Heart left ventricle (tissue), 16 donors: ENCODE measurements around the gene CCL3. TPM values are rescaled to one million over a fixed set of nuclear protein-coding genes. Genes with fewer than 3 reads are reported as not detected.

Source experiments
- ATAC-seq, 4 donors: fragments of 200-7000 bp; cut with Tn5 transposase; one replicate each; pipeline ENCODE4 v1.9.1; 2020 to 2022; ENCODE audit warnings: moderate library complexity in 4 of 4, mild to moderate bottlenecking in 3 of 4, moderate number of reproducible peaks in 1 of 4
- DNase-seq, 5 donors: peaks; one replicate each; pipeline ENCODE4 v3.0.0-alpha.2; 2020
- H3K27ac ChIP-seq, 12 donors: fragments of 200-600 bp; sonication (generic) in 4 of 12; one replicate each; pipeline versions ENCODE4 v1.5.0 to v1.8.0; 2016 to 2022; ENCODE audit warnings: mild to moderate bottlenecking in 2 of 12
- H3K27me3 ChIP-seq, 9 donors: fragments of 200-600 bp; sonication (generic) in 2 of 9; one replicate each; pipeline versions ENCODE4 v1.5.1 to v1.8.0; 2016 to 2022; ENCODE audit warnings: mild to moderate bottlenecking in 3 of 9
- H3K36me3 ChIP-seq, 9 donors: fragments of 200-600 bp; sonication (generic) in 2 of 9; one replicate each; pipeline versions ENCODE4 v1.5.0 to v1.8.0; 2018 to 2022; ENCODE audit warnings: mild to moderate bottlenecking in 2 of 9
- H3K4me1 ChIP-seq, 12 donors: fragments of 200-600 bp; sonication (generic) in 4 of 12; one replicate each; pipeline versions ENCODE4 v1.5.0 to v1.8.0; 2016 to 2022; ENCODE audit warnings: mild to moderate bottlenecking in 3 of 12
- H3K4me3 ChIP-seq, 12 donors: fragments of 200-600 bp; sonication (generic) in 4 of 12; one replicate each; pipeline versions ENCODE4 v1.5.0 to v1.8.0; 2017 to 2022; ENCODE audit warnings: mild to moderate bottlenecking in 9 of 12, moderate library complexity in 4 of 12
- H3K9me3 ChIP-seq, 12 donors: fragments of 200-600 bp; sonication (generic) in 4 of 12; one replicate each; pipeline versions ENCODE4 v1.5.0 to v1.8.0; 2016 to 2022; ENCODE audit warnings: mild to moderate bottlenecking in 1 of 12
- POLR2A ChIP-seq, 2 donors: fragments of 450-650 bp; IDR thresholded peaks; one replicate each; pipeline ENCODE4 v1.6.1; 2017; ENCODE audit warnings: antibody characterized with exemption in 2 of 2, mild to moderate bottlenecking in 2 of 2, moderate library complexity in 2 of 2
- WGBS, 4 donors: extraction: QIAGEN DNeasy Blood & Tissue Kit in 2 of 4; methylation state at CpG; one replicate each; pipeline versions ENCODE4 v1.1.5 to v1.1.7; 2013 to 2018; 5-methylcytosine and 5-hydroxymethylcytosine counted together
- intact Hi-C, 10 donors: fragments of 100-400 bp; cut with DNase I; formaldehyde crosslinking; loops; one replicate each; pipeline versions ENCODE4 v1.11.1 to v1.14.2; 2022
- polyA plus RNA-seq, 2 donors: library from polyadenylated mRNA; stranded (reverse); fragments of 200-250 nt; gene quantifications; one replicate each; pipeline ENCODE4 v1.2.3, GENCODE V29; 2013
- total RNA-seq, 9 donors: library from RNA; depleted of rRNA in 2 of 9; stranded (reverse); fragments of >200 nt in 2 of 9; fragmentation: NEBNext Ultra II Directional in 3 of 9; extraction: Animal tissue kit (Norgen Biotek cat#: 25700) in 3 of 9; gene quantifications; one replicate each; pipeline versions ENCODE4 v1.1.0 to v1.2.4, GENCODE V29; 2016 to 2023
- TF ChIP-seq, protein P1 (sequence below), 12 donors: fragments of 200-600 bp; sonication (generic) in 4 of 12; IDR thresholded peaks; one replicate each; pipeline versions ENCODE4 v1.5.0 to v1.8.0; 2018 to 2022; ENCODE audit warnings: antibody characterized with exemption in 12 of 12, mild to moderate bottlenecking in 5 of 12
- donor health status: ischemic (EF 13 %, LVEDD 7.1; RV severe dilation, severe dysfunction).
- donor health status: healthy with polysubstance abuse.
- donor health status: DM: no; HTN: yes; CAD: no.
- donor health status: DM: no; HTN: no; CAD: no.
- donor health status: ischemic (EF 25% LVEDD 6.9; RV normal size, moderate dysfunction).
- donor health status: ischemic (EF 25% LVEDD 5.7; RV mildly dilated, moderate dysfunction).
- donor health status: healthy.
- donor health status: DM: yes; HTN: yes; CAD: no.
- donor health status: ischemic (EF 35%, LVEDD 5.7; RV mildly dilated, moderate dysfunction).
- donor health status: nonischemic (EF 11% LVEDD 7.7; RV severe dilation, severe dysfunction).
- donor health status: DM: yes; HTN: yes; CAD: no.
- donor health status: PGD.
- donor health status: ischemic (EF 29% LVEDD 5.4; RV normal size, mild dysfunction).
- donor health status: nonischemic (EF 23%, LVEDD 6.1; RV moderate dilation, normal function).

Gene CCL3
- total and polyA plus RNA-seq, 11 donors, result 0.21 to 22.5 (median 0.57) TPM; not detected in 3

DNA sequence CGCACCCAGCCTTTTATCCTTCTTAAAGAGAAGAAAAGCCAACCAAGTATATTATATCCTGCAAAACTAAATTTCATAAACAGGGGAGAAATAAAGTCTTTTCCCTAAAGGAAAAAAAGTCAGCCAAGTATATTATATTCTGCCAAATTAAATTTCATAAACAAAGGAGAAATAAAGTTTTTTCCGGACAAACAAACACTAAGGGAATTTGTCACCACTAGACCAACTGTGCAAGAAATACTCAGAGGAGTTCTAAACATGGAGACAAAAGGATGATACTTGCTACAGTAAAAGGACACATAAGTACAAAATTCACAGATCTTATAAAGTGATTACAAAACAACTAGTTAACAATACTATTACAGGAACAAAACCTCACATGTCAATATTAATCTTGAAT is 40.3 kb downstream of the CCL3 start:
- no peak for DNase-seq
- no peak for TF ChIP-seq POLR2A (IDR thresholded peaks at IDR 0.05)
- TF ChIP-seq, protein P1, sequence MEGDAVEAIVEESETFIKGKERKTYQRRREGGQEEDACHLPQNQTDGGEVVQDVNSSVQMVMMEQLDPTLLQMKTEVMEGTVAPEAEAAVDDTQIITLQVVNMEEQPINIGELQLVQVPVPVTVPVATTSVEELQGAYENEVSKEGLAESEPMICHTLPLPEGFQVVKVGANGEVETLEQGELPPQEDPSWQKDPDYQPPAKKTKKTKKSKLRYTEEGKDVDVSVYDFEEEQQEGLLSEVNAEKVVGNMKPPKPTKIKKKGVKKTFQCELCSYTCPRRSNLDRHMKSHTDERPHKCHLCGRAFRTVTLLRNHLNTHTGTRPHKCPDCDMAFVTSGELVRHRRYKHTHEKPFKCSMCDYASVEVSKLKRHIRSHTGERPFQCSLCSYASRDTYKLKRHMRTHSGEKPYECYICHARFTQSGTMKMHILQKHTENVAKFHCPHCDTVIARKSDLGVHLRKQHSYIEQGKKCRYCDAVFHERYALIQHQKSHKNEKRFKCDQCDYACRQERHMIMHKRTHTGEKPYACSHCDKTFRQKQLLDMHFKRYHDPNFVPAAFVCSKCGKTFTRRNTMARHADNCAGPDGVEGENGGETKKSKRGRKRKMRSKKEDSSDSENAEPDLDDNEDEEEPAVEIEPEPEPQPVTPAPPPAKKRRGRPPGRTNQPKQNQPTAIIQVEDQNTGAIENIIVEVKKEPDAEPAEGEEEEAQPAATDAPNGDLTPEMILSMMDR (IDR thresholded peaks at IDR 0.05), result no peak
- no peak for ATAC-seq
- intact Hi-C loops, result loop anchor here in 1 of 10 donors (5.0 kb wide), 1 partner anchor 162 kb away; no protein-coding TSS in a partner anchor
- Histone ChIP-seq H3K27ac (no peak overlapping the region), H3K36me3 (no peaks in the 10 kb centered on the region), H3K4me3 (no peak overlapping the region), H3K4me1 (peaks cover 0 to under 1% (median 0%) of the 10 kb centered on the region in 12 donors), H3K9me3 (peaks cover 0 to 42% (median 23%) of the 10 kb centered on the region in 12 donors), H3K27me3 (peaks cover 0 to 17% (median 0%) of the 10 kb centered on the region in 9 donors)
- 97 to 99% (median 98%) methylated on average over 2 of the region's 2 CpGs for WGBS, 4 donors

- ATAC-seq, result no peak
- peaks cover 0 to 17% (median 0%) of the 10 kb centered on the region in 9 donors for H3K27me3 ChIP-seq
- no peak overlapping the region for H3K4me3 ChIP-seq
- intact Hi-C loops, result no loop called here
- H3K36me3 ChIP-seq, result no peaks in the 10 kb centered on the region
- 40 to 56% (median 49%) methylated on average over 2 of the region's 2 CpGs for WGBS, 4 donors
- no peak overlapping the region for H3K27ac ChIP-seq
- H3K4me1 ChIP-seq, result no peaks in the 10 kb centered on the region
- peaks cover 0 to 43% (median 23%) of the 10 kb centered on the region in 12 donors for H3K9me3 ChIP-seq
- no peak for TF ChIP-seq POLR2A (IDR thresholded peaks at IDR 0.05)
- TF ChIP-seq, protein P1 (IDR thresholded peaks at IDR 0.05), result no peak
- DNase-seq, result no peak
These were observed 41.9 kb downstream of the CCL3 start for GRCh38 chr17:36048066-36048465.

Other genes starting within 250 kb of the CCL3 start
- gene HEATR9, start 221.3 kb downstream of the CCL3 start, total RNA-seq, result under 1 TPM in 2 of 9 donors, not detected in 7; 0.11 TPM
- not detected for gene HEATR9, start 221.3 kb downstream of the CCL3 start, polyA plus RNA-seq
- gene CCL5, start 209.8 kb downstream of the CCL3 start, total RNA-seq, result 10 to 100 TPM in 2 of 9 donors, 1 to 10 TPM in 4, under 1 TPM in 2, not detected in 1; 0.46 to 23.7 (median 1.5) TPM
- 1 to 10 TPM in 1 of 2 donors, under 1 TPM in 1; 0.78 to 1.4 TPM for gene CCL5, start 209.8 kb downstream of the CCL3 start, polyA plus RNA-seq
- under 1 TPM in 1 of 9 donors, not detected in 8; 0.48 TPM for gene RDM1, start 159.4 kb downstream of the CCL3 start, total RNA-seq
- gene RDM1, start 159.4 kb downstream of the CCL3 start, polyA plus RNA-seq, result not detected
- gene LYZL6, start 146.4 kb downstream of the CCL3 start, total RNA-seq, result not detected
- not detected for gene LYZL6, start 146.4 kb downstream of the CCL3 start, polyA plus RNA-seq
- under 1 TPM in 1 of 9 donors, not detected in 8; 0.19 TPM for gene CCL16, start 108.6 kb downstream of the CCL3 start, total RNA-seq
- gene CCL16, start 108.6 kb downstream of the CCL3 start, polyA plus RNA-seq, result not detected
- 10 to 100 TPM in 2 of 9 donors, 1 to 10 TPM in 6, under 1 TPM in 1; 0.69 to 19.1 (median 3.2) TPM for gene CCL14, start 103.4 kb downstream of the CCL3 start, total RNA-seq
- gene CCL14, start 103.4 kb downstream of the CCL3 start, polyA plus RNA-seq, result 10 to 100 TPM; 15.5 to 31.5 TPM
- gene CCL15, start 88.6 kb downstream of the CCL3 start, total RNA-seq, result not detected
- gene CCL15, start 88.6 kb downstream of the CCL3 start, polyA plus RNA-seq, result not detected
- 1 to 10 TPM in 1 of 9 donors, not detected in 8; 5.2 TPM for gene CCL23, start 72.2 kb downstream of the CCL3 start, total RNA-seq
- gene CCL23, start 72.2 kb downstream of the CCL3 start, polyA plus RNA-seq, result under 1 TPM in 1 of 2 donors, not detected in 1; 0.42 TPM
- gene CCL18, start 25.9 kb downstream of the CCL3 start, total RNA-seq, result 10 to 100 TPM in 2 of 9 donors, 1 to 10 TPM in 5, under 1 TPM in 2; 0.40 to 31.9 (median 4.1) TPM
- under 1 TPM; 0.30 to 0.53 TPM for gene CCL18, start 25.9 kb downstream of the CCL3 start, polyA plus RNA-seq
- 10 to 100 TPM in 2 of 9 donors, 1 to 10 TPM in 2, under 1 TPM in 2, not detected in 3; 0.29 to 23.9 (median 1.5) TPM for gene CCL4, start 13.7 kb upstream of the CCL3 start, total RNA-seq
- gene CCL4, start 13.7 kb upstream of the CCL3 start, polyA plus RNA-seq, result 1 to 10 TPM in 1 of 2 donors, under 1 TPM in 1; 0.72 to 1.2 TPM
- 1 to 10 TPM in 7 of 9 donors, under 1 TPM in 1, not detected in 1; 0.62 to 3.3 (median 1.4) TPM for gene TBC1D3B, start 86.5 kb upstream of the CCL3 start, total RNA-seq
- gene TBC1D3B, start 86.5 kb upstream of the CCL3 start, polyA plus RNA-seq, result under 1 TPM; 0.68 to 0.76 TPM
- 1 to 10 TPM in 2 of 9 donors, under 1 TPM in 2, not detected in 5; 0.54 to 2.3 (median 0.94) TPM for gene CCL3L1, start 106.6 kb upstream of the CCL3 start, total RNA-seq
- under 1 TPM in 1 of 2 donors, not detected in 1; 0.12 TPM for gene CCL3L1, start 106.6 kb upstream of the CCL3 start, polyA plus RNA-seq
- 1 to 10 TPM in 2 of 9 donors, not detected in 7; 4.5 to 6.8 TPM for gene CCL4L2, start 120.9 kb upstream of the CCL3 start, total RNA-seq
- gene CCL4L2, start 120.9 kb upstream of the CCL3 start, polyA plus RNA-seq, result under 1 TPM in 1 of 2 donors, not detected in 1; 0.18 TPM
- gene TBC1D3I, start 174.4 kb upstream of the CCL3 start, total RNA-seq, result under 1 TPM in 2 of 9 donors, not detected in 7; 0.26 to 0.63 TPM
- gene TBC1D3I, start 174.4 kb upstream of the CCL3 start, polyA plus RNA-seq, result not detected
- not detected for gene TBC1D3G, start 233.7 kb upstream of the CCL3 start, total RNA-seq
- gene TBC1D3G, start 233.7 kb upstream of the CCL3 start, polyA plus RNA-seq, result 1 to 10 TPM in 1 of 2 donors, not detected in 1; 3.2 TPM